Neural progenitor cell (in vitro differentiated cells): ENCODE measurements around the gene ST8SIA4. TPM values are rescaled to one million over a fixed set of nuclear protein-coding genes. Genes with fewer than 3 reads are reported as not detected.
A peak's percentile ranks its signal among the peaks of the same experiment; 100 is the strongest.

Source experiments
- DNase-seq: peaks from one replicate; pipeline ENCODE4 v3.0.0-alpha.2; 2016; ENCODE audit warnings: low spot score
- H2AFZ ChIP-seq: fragments of 200-600 bp; sonication (generic); replicated peaks from 2 replicates; pipeline ENCODE4 v1.6.1; 2016; ENCODE audit warnings: antibody characterized with exemption
- H3F3A ChIP-seq: fragments of 200-600 bp; sonication (generic); 2 replicates; pipeline ENCODE4 v1.6.1; 2016; ENCODE audit warnings: antibody characterized with exemption, low read depth
- H3K27ac ChIP-seq: fragments of 200-600 bp; sonication (generic); 2 replicates; pipeline ENCODE4 v1.5.1; 2016; ENCODE audit warnings: mild to moderate bottlenecking
- H3K27me3 ChIP-seq: fragments of 200-600 bp; sonication (generic); 2 replicates; pipeline ENCODE4 v1.6.1; 2016; ENCODE audit warnings: mild to moderate bottlenecking, moderate library complexity
- H3K36me3 ChIP-seq: fragments of 200-600 bp; sonication (generic); 2 replicates; pipeline ENCODE4 v1.5.1; 2016
- H3K4me1 ChIP-seq: fragments of 200-600 bp; sonication (generic); 2 replicates; pipeline ENCODE4 v1.6.1; 2016; ENCODE audit warnings: mixed run types
- H3K4me2 ChIP-seq: fragments of 200-600 bp; sonication (generic); 2 replicates; pipeline ENCODE4 v1.6.1; 2016
- H3K4me3 ChIP-seq: fragments of 200-600 bp; sonication (generic); 2 replicates; pipeline ENCODE4 v1.5.1; 2016
- H3K79me2 ChIP-seq: fragments of 200-600 bp; sonication (generic); 2 replicates; pipeline ENCODE4 v1.6.1; 2016; ENCODE audit warnings: low read depth
- H3K9ac ChIP-seq: fragments of 200-600 bp; sonication (generic); 2 replicates; pipeline ENCODE4 v1.6.1; 2016
- H3K9me3 ChIP-seq: fragments of 200-600 bp; sonication (generic); 2 replicates; pipeline ENCODE4 v1.5.1; 2016; ENCODE audit warnings: low read depth
- H4K20me1 ChIP-seq: fragments of 200-600 bp; sonication (generic); 2 replicates; pipeline ENCODE4 v1.6.1; 2016; ENCODE audit warnings: low read depth
- H3K27ac Mint-ChIP-seq: 3 replicates; pipeline ENCODE4 v1.8.0; 2021; ENCODE audit warnings: mixed read lengths
- H3K27me3 Mint-ChIP-seq: 2 replicates; pipeline ENCODE4 v1.8.0; 2022; ENCODE audit warnings: low read depth, mild to moderate bottlenecking, inconsistent platforms, moderate library complexity, mixed read lengths; ENCODE audit not compliant: insufficient read depth
- H3K36me3 Mint-ChIP-seq: 3 replicates; pipeline ENCODE4 v1.8.0; 2021; ENCODE audit warnings: mixed read lengths
- H3K4me1 Mint-ChIP-seq: 3 replicates; pipeline ENCODE4 v1.8.0; 2021; ENCODE audit warnings: mixed read lengths
- H3K4me3 Mint-ChIP-seq: 3 replicates; pipeline ENCODE4 v1.8.0; 2021; ENCODE audit warnings: mild to moderate bottlenecking, moderate library complexity, mixed read lengths
- H3K9me3 Mint-ChIP-seq: 3 replicates; pipeline ENCODE4 v1.8.0; 2020; ENCODE audit warnings: mixed read lengths
- EZH2 ChIP-seq: fragments of 200-600 bp; sonication (generic); IDR thresholded peaks from 2 replicates; pipeline ENCODE4 v1.6.1; 2017; ENCODE audit warnings: antibody characterized with exemption, mild to moderate bottlenecking, moderate library complexity
- EZH2phosphoT487 ChIP-seq: fragments of 200-600 bp; sonication (generic); IDR thresholded peaks from 2 replicates; pipeline ENCODE4 v1.6.1; 2017; ENCODE audit warnings: antibody characterized with exemption
- total RNA-seq: library from RNA; depleted of rRNA; stranded (reverse); fragments of >200 nt; gene quantifications from 2 replicates; pipeline ENCODE4 v1.2.3, GENCODE V29; 2015; ENCODE audit warnings: low replicate concordance
- TF ChIP-seq, protein P1 (sequence below): fragments of 200-600 bp; sonication (generic); IDR thresholded peaks from 2 replicates; pipeline ENCODE4 v1.5.1; 2017; ENCODE audit warnings: antibody characterized with exemption, mild to moderate bottlenecking

ST8SIA4 gene
- total RNA-seq, 1 donor from 2014 or later, result 0.84 TPM

DNA sequence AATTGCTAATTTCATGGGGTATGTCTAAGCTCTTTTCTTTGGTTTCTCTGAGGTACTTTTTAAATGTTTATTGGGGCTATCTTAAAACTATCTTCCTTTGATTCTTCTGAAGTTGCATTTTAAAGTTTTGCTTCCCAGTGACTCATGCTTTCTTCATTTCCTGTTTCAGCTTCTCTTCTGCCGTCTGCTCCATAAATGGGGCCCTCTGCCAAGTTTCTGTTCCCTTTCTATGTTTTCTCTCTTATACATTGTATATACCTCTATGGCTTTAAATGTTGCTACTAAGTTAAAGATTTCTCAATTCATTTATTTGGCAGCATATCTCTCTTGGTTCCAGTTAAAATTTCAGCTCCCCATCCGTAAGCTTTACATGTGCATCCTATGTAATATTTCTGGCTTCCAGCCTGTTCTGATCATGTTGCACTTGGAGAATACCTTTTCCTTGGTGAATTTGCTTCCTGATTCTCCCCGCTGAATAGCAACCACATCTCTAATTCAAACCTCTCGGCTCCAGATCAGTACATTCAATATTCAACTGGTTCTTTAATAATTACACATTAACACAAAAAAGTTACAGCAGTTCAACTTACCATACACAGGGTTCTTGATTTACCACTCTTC lies 125.3 kb downstream of the ST8SIA4 start:
- Mint-ChIP-seq H3K9me3 (no peaks in the 10 kb centered on the region), H3K27ac (no peak overlapping the region), H3K36me3 (no peaks in the 10 kb centered on the region), H3K27me3 (no peaks in the 10 kb centered on the region), H3K4me1 (peaks cover 31% of the 10 kb centered on the region), H3K4me3 (no peak overlapping the region)
- Histone ChIP-seq H3K27ac (no peak overlapping the region), H3K27me3 (no peaks in the 10 kb centered on the region), H3K36me3 (no peaks in the 10 kb centered on the region), H2AFZ (no peak overlapping the region), H3K9me3 (no peaks in the 10 kb centered on the region), H3K4me2 (no peak overlapping the region), H4K20me1 (no peaks in the 10 kb centered on the region), H3F3A (peaks cover 5% of the 10 kb centered on the region), H3K4me3 (no peak overlapping the region), H3K4me1 (peaks cover 13% of the 10 kb centered on the region), H3K79me2 (no peaks in the 10 kb centered on the region), H3K9ac (no peak overlapping the region)
- TF ChIP-seq, protein P1, sequence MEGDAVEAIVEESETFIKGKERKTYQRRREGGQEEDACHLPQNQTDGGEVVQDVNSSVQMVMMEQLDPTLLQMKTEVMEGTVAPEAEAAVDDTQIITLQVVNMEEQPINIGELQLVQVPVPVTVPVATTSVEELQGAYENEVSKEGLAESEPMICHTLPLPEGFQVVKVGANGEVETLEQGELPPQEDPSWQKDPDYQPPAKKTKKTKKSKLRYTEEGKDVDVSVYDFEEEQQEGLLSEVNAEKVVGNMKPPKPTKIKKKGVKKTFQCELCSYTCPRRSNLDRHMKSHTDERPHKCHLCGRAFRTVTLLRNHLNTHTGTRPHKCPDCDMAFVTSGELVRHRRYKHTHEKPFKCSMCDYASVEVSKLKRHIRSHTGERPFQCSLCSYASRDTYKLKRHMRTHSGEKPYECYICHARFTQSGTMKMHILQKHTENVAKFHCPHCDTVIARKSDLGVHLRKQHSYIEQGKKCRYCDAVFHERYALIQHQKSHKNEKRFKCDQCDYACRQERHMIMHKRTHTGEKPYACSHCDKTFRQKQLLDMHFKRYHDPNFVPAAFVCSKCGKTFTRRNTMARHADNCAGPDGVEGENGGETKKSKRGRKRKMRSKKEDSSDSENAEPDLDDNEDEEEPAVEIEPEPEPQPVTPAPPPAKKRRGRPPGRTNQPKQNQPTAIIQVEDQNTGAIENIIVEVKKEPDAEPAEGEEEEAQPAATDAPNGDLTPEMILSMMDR, result no peak
- TF ChIP-seq EZH2 (no peak), EZH2phosphoT487 (no peak)
- DNase-seq, result no peak

DNA sequence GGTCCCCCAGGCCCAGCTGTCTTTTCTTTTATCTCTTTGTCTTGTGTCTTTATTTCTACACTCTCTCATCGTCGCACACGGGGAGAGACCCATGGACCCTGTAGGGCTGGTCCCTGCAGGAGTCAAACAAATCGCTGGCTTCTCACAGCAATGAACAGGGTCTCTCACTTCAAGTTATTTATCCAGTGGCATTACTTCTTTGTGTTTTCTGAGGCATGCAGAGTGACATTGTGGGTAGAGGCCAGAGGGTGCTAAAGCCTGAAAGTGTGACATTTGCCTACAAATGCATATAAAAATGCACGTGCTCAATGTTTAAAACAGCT lies 127.6 kb downstream of the ST8SIA4 start:
- Histone ChIP-seq H3K27me3 (no peaks in the 10 kb centered on the region), H3F3A (peaks cover 23% of the 10 kb centered on the region), H3K9me3 (no peaks in the 10 kb centered on the region), H3K4me2 (no peak overlapping the region), H2AFZ (no peak overlapping the region), H3K9ac (no peak overlapping the region), H3K4me1 (peaks cover 29% of the 10 kb centered on the region), H3K79me2 (no peaks in the 10 kb centered on the region), H3K27ac (peak overlapping the region; percentile 43), H4K20me1 (no peaks in the 10 kb centered on the region), H3K4me3 (no peak overlapping the region), H3K36me3 (no peaks in the 10 kb centered on the region)
- peak overlapping the region; percentile 50 for H3K4me3 Mint-ChIP-seq
- TF ChIP-seq EZH2phosphoT487 (no peak), EZH2 (no peak)
- TF ChIP-seq, protein P1, result no peak
- no peaks in the 10 kb centered on the region for H3K36me3 Mint-ChIP-seq
- peak overlapping the region; percentile 74 for H3K27ac Mint-ChIP-seq
- H3K9me3 Mint-ChIP-seq, result peaks cover 2% of the 10 kb centered on the region
- peaks cover 47% of the 10 kb centered on the region for H3K4me1 Mint-ChIP-seq
- peak; percentile 31 for DNase-seq
- H3K27me3 Mint-ChIP-seq, result no peaks in the 10 kb centered on the region

DNA sequence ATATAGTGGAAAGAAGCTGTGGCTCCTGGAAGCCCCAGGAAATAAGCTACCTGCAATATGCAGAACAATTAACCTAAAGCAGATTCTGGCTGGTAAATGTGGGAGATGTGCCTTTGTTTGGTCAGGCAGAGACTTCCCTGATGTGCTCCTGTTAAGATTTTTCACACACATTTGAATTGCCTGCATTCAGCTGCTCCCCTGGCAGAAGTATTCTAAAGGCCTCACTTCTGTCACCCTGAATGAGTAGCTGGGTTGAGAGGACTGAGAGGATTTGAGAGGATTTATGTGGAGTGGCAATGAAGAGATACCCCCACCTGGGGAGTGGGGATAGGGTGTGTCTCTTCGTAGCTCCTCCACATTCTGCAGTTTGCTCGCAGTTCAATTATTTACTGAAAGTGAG lies 130.5 kb downstream of the ST8SIA4 start:
- peak overlapping the region; percentile 85 for H3K27ac ChIP-seq

More for the DNA sequence above, 130.5 kb downstream of the ST8SIA4 start:
- Histone ChIP-seq H3K4me2 (peak overlapping the region; percentile 69), H3K4me1 (peaks cover 29% of the 10 kb centered on the region), H3K9ac (no peak overlapping the region), H3K4me3 (peak overlapping the region; percentile 11), H3F3A (peaks cover 23% of the 10 kb centered on the region), H4K20me1 (no peaks in the 10 kb centered on the region), H2AFZ (peak overlapping the region; percentile 75), H3K27me3 (no peaks in the 10 kb centered on the region), H3K36me3 (no peaks in the 10 kb centered on the region), H3K79me2 (no peaks in the 10 kb centered on the region), H3K9me3 (no peaks in the 10 kb centered on the region)
- H3K36me3 Mint-ChIP-seq, result no peaks in the 10 kb centered on the region
- peak; percentile 63 for DNase-seq
- peaks cover 39% of the 10 kb centered on the region for H3K4me1 Mint-ChIP-seq
- H3K4me3 Mint-ChIP-seq, result peak overlapping the region; percentile 31
- no peaks in the 10 kb centered on the region for H3K27me3 Mint-ChIP-seq
- TF ChIP-seq EZH2 (no peak), EZH2phosphoT487 (no peak)
- TF ChIP-seq, protein P1, result no peak
- H3K9me3 Mint-ChIP-seq, result peaks cover 12% of the 10 kb centered on the region
- H3K27ac Mint-ChIP-seq, result peak overlapping the region; percentile 97
